ENCODE data around the gene DEFB123. TPM values are rescaled to one million over a fixed set of nuclear protein-coding genes. Genes with fewer than 3 reads are reported as not detected.
A peak's percentile ranks its signal among the peaks of the same experiment; 100 is the strongest.

DEFB123 gene
- total and polyA plus RNA-seq, 8 donors = not detected

- ATAC-seq = no peak
- WGBS, 2 donors = 40 to 43% methylated on average over 2 of the region's 2 CpGs
- H3K27ac ChIP-seq = no peak overlapping the region
- DNase-seq = no peak
- intact Hi-C loops (cut with DNase I) = no loop called here
- H3K36me3 ChIP-seq = no peaks in the 10 kb centered on the region
- H3K4me1 ChIP-seq = no peaks in the 10 kb centered on the region
- TF ChIP-seq, protein P1, sequence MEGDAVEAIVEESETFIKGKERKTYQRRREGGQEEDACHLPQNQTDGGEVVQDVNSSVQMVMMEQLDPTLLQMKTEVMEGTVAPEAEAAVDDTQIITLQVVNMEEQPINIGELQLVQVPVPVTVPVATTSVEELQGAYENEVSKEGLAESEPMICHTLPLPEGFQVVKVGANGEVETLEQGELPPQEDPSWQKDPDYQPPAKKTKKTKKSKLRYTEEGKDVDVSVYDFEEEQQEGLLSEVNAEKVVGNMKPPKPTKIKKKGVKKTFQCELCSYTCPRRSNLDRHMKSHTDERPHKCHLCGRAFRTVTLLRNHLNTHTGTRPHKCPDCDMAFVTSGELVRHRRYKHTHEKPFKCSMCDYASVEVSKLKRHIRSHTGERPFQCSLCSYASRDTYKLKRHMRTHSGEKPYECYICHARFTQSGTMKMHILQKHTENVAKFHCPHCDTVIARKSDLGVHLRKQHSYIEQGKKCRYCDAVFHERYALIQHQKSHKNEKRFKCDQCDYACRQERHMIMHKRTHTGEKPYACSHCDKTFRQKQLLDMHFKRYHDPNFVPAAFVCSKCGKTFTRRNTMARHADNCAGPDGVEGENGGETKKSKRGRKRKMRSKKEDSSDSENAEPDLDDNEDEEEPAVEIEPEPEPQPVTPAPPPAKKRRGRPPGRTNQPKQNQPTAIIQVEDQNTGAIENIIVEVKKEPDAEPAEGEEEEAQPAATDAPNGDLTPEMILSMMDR (IDR thresholded peaks at IDR 0.05) = no peak
- no peaks in the 10 kb centered on the region for H3K9me3 ChIP-seq
- FAIRE-seq = no peak
- no peaks in the 10 kb centered on the region for H3K27me3 ChIP-seq
- no peak overlapping the region for H3K4me3 ChIP-seq
These were observed 53.7 kb downstream of the DEFB123 start for GRCh38 chr20:31494131-31494530.

DNA sequence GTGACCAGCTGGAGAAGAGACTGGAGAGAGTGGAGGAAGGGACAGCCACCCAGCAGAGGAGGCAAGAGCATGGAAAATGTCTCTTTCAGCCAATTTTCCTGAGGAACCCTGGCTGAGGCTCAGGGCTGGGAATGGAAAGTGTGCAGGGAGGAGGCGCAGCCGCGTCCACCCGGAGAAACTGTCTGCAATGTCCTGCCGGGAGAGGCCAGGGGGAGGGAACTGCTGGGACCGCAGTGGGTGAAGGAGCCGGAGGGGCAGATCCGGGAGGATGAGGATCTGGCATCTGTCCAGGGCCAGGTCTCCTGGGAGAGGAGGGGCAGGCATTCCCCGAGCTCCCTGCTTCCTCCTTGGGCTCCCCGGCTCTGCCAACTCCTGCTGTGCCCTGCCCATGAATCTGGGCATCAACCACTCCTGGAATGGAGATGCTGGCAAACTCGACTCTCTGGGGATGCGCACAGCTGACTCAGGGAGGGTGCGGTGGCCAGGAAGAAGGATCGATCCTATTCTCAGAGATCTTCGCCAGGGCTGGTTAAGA, 56.4 kb downstream of the DEFB123 start:
- TF ChIP-seq, protein P1 (IDR thresholded peaks at IDR 0.05) = no peak
- peak overlapping the region in 1 of 4 donors; percentile 37 for H3K27ac ChIP-seq
- H3K4me1 ChIP-seq = no peaks in the 10 kb centered on the region
- ATAC-seq (peak in 3 of 4 donors; percentile 30 to 46 (median 42)), DNase-seq (peak in 2 of 6 donors; percentile 50 to 63), FAIRE-seq (no peak)
- H3K36me3 ChIP-seq = no peaks in the 10 kb centered on the region
- WGBS, 2 donors = 26 to 32% methylated on average over 15 of the region's 15 CpGs
- intact Hi-C loops (cut with DNase I) = no loop called here
- no peaks in the 10 kb centered on the region for H3K9me3 ChIP-seq
- H3K4me3 ChIP-seq = no peak overlapping the region
- no peaks in the 10 kb centered on the region for H3K27me3 ChIP-seq

DNA sequence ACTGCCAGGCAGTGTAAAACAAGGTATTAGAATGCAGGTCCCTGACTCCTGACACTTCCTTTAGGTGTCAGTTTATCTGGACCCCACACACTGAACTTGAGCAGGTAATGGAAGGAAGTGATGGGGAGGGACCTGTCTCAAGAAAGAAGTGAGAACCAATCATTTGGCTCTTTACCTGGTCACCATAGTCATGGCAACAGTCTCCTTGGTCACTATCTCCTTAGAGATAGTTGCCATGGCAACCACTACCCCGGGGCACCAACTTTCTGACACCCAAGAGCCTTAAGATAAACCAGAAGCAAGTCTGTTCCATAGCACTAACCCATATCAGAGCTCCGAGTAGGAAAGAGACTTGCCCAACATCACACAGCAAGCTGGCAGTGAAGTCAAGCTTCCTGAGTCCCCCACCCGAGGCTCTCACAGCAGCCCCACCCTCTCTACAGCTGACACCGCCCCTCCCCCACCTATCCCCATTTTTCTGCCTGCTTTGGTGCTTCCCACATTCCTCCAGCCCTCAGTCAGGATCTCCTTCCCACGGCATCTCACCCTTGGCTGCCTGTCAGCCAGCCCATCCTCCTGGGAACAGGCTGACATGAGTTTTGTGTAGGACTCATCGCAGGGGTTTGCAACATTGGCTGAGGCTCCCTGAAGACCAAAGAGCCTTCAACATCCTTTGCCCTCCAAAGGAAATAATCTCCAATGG, 57.6 kb downstream of the DEFB123 start:
- TF ChIP-seq, protein P1 (IDR thresholded peaks at IDR 0.05) = no peak
- FAIRE-seq (no peak), DNase-seq (no peak), ATAC-seq (no peak)
- H3K9me3 ChIP-seq = no peaks in the 10 kb centered on the region
- no peaks in the 10 kb centered on the region for H3K4me1 ChIP-seq
- intact Hi-C loops (cut with DNase I) = no loop called here
- no peaks in the 10 kb centered on the region for H3K36me3 ChIP-seq
- H3K27ac ChIP-seq = no peak overlapping the region
- 32% methylated on average over 6 of the region's 6 CpGs for WGBS, 2 donors
- H3K4me3 ChIP-seq = no peak overlapping the region
- H3K27me3 ChIP-seq = no peaks in the 10 kb centered on the region

Other genes starting within 250 kb of the DEFB123 start
- not detected for gene DEFB115, start 183.0 kb upstream of the DEFB123 start, total RNA-seq
- gene DEFB115, start 183.0 kb upstream of the DEFB123 start, polyA plus RNA-seq = not detected
- not detected for gene DEFB116, start 132.0 kb upstream of the DEFB123 start, total RNA-seq
- gene DEFB116, start 132.0 kb upstream of the DEFB123 start, polyA plus RNA-seq = not detected
- not detected for gene DEFB118, start 72.0 kb upstream of the DEFB123 start, total RNA-seq
- gene DEFB118, start 72.0 kb upstream of the DEFB123 start, polyA plus RNA-seq = not detected
- gene DEFB119, start 50.0 kb upstream of the DEFB123 start, total RNA-seq = not detected
- gene DEFB119, start 50.0 kb upstream of the DEFB123 start, polyA plus RNA-seq = not detected
- not detected for gene DEFB121, start 34.4 kb upstream of the DEFB123 start, total RNA-seq
- gene DEFB121, start 34.4 kb upstream of the DEFB123 start, polyA plus RNA-seq = not detected
- gene DEFB124, start 34.5 kb downstream of the DEFB123 start, total RNA-seq = under 1 TPM in 1 of 6 donors, not detected in 5; 0.32 TPM
- not detected for gene DEFB124, start 34.5 kb downstream of the DEFB123 start, polyA plus RNA-seq
- under 1 TPM in 5 of 6 donors, not detected in 1; 0.14 to 0.56 (median 0.26) TPM for gene REM1, start 34.7 kb downstream of the DEFB123 start, total RNA-seq
- 1 to 10 TPM in 1 of 2 donors, under 1 TPM in 1; 0.87 to 1.7 TPM for gene REM1, start 34.7 kb downstream of the DEFB123 start, polyA plus RNA-seq
- gene HM13, start 73.8 kb downstream of the DEFB123 start, total RNA-seq = 100 to 1,000 TPM; 139 to 237 (median 184) TPM
- gene HM13, start 73.8 kb downstream of the DEFB123 start, polyA plus RNA-seq = 100 to 1,000 TPM; 178 to 286 TPM
- gene ID1, start 164.7 kb downstream of the DEFB123 start, total RNA-seq = 10 to 100 TPM in 5 of 6 donors, 1 to 10 TPM in 1; 9.5 to 39.3 (median 17.4) TPM
- gene ID1, start 164.7 kb downstream of the DEFB123 start, polyA plus RNA-seq = 10 to 100 TPM; 50.9 to 64.7 TPM
- under 1 TPM in 5 of 6 donors, not detected in 1; 0.28 to 0.94 (median 0.60) TPM for gene COX4I2, start 197.3 kb downstream of the DEFB123 start, total RNA-seq
- gene COX4I2, start 197.3 kb downstream of the DEFB123 start, polyA plus RNA-seq = 1 to 10 TPM; 3.7 to 7.8 TPM

Data from pancreas (tissue), 10 donors.